ENCODE data around the gene TMPRSS4. TPM values are rescaled to one million over a fixed set of nuclear protein-coding genes. Genes with fewer than 3 reads are reported as not detected.

TMPRSS4 gene
- polyA plus RNA-seq, 3 donors = not detected

GRCh38 chr11:118136801-118137200, 59.9 kb downstream of the TMPRSS4 start:
- H3K4me3 ChIP-seq (replicated peaks in 1 of 3; ENCODE audit: low read depth in 2 of 3, low read length in 3 of 3) = no peak overlapping the region
- TF ChIP-seq CTCF (IDR thresholded peaks at IDR 0.05) = no peak
- no peak overlapping the region for H3K9ac ChIP-seq (ENCODE audit: insufficient read depth, low read length, poor library complexity, severe bottlenecking)
- H3K79me2 ChIP-seq (ENCODE audit: insufficient read depth, low read length) = no peaks in the 10 kb centered on the region
- Mint-ChIP-seq H3K4me1 (peaks cover 13% of the 10 kb centered on the region), H3K27me3 (ENCODE audit: low read depth in 3 of 3) (peaks cover 5 to 17% (median 13%) of the 10 kb centered on the region in 3 donors), H3K27ac (no peak overlapping the region), H3K36me3 (no peaks in the 10 kb centered on the region), H3K9me3 (peaks cover 0 to 2% (median 0%) of the 10 kb centered on the region in 7 donors), H3K4me3 (no peak overlapping the region)
- H3K27me3 ChIP-seq (ENCODE audit: control insufficient read depth in 2 of 2, insufficient read depth in 2 of 2, low read length in 2 of 2) = no peaks in the 10 kb centered on the region
- no peaks in the 10 kb centered on the region for H4K20me1 ChIP-seq (ENCODE audit: insufficient read depth, low read length)
- no peak overlapping the region for H3K4me2 ChIP-seq (replicated peaks; ENCODE audit: extremely low read depth, low read length, poor library complexity, severe bottlenecking)
- 92% methylated on average over 7 of the region's 10 CpGs for WGBS (ENCODE audit: insufficient coverage)
- no peaks in the 10 kb centered on the region for H3K9me3 ChIP-seq (replicated peaks in 1 of 2; ENCODE audit: control insufficient read depth in 1 of 2, insufficient read depth in 1 of 2, low read length in 2 of 2)
- DNase-seq = no peak
- intact Hi-C loops (cut with micrococcal nuclease) = no loop called here
- no peaks in the 10 kb centered on the region for H3K36me3 ChIP-seq (replicated peaks in 1 of 2; ENCODE audit: control insufficient read depth in 1 of 2, insufficient read depth in 2 of 2, low read length in 2 of 2)
- H3K27ac ChIP-seq (ENCODE audit: low read depth in 1 of 2, low read length in 2 of 2) = no peak overlapping the region
- H2AFZ ChIP-seq (ENCODE audit: insufficient read depth, low read depth, low read length, poor library complexity, severe bottlenecking) = no peak overlapping the region
- peaks cover 3 to 10% of the 10 kb centered on the region in 2 donors for H3K4me1 ChIP-seq (ENCODE audit: control insufficient read depth in 1 of 2, insufficient read depth in 2 of 2, low read length in 2 of 2)

GRCh38 chr11:118138839-118139420, 62.1 kb downstream of the TMPRSS4 start:
- H3K27me3 Mint-ChIP-seq (ENCODE audit: low read depth in 3 of 3) = peaks cover 6 to 14% (median 13%) of the 10 kb centered on the region in 3 donors

More at GRCh38 chr11:118138839-118139420, 62.1 kb downstream of the TMPRSS4 start:
- intact Hi-C loops (cut with micrococcal nuclease) = no loop called here
- Histone ChIP-seq H4K20me1 (ENCODE audit: insufficient read depth, low read length) (no peaks in the 10 kb centered on the region), H3K27ac (ENCODE audit: low read depth in 1 of 2, low read length in 2 of 2) (no peak overlapping the region), H3K36me3 (replicated peaks in 1 of 2; ENCODE audit: control insufficient read depth in 1 of 2, insufficient read depth in 2 of 2, low read length in 2 of 2) (no peaks in the 10 kb centered on the region), H3K9ac (ENCODE audit: insufficient read depth, low read length, poor library complexity, severe bottlenecking) (no peak overlapping the region), H3K4me1 (ENCODE audit: control insufficient read depth in 1 of 2, insufficient read depth in 2 of 2, low read length in 2 of 2) (peaks cover 23 to 31% of the 10 kb centered on the region in 2 donors), H3K4me2 (replicated peaks; ENCODE audit: extremely low read depth, low read length, poor library complexity, severe bottlenecking) (no peak overlapping the region), H3K4me3 (replicated peaks in 1 of 3; ENCODE audit: low read depth in 2 of 3, low read length in 3 of 3) (no peak overlapping the region), H3K27me3 (ENCODE audit: control insufficient read depth in 2 of 2, insufficient read depth in 2 of 2, low read length in 2 of 2) (no peaks in the 10 kb centered on the region), H2AFZ (ENCODE audit: insufficient read depth, low read depth, low read length, poor library complexity, severe bottlenecking) (no peak overlapping the region), H3K79me2 (ENCODE audit: insufficient read depth, low read length) (no peaks in the 10 kb centered on the region), H3K9me3 (replicated peaks in 1 of 2; ENCODE audit: control insufficient read depth in 1 of 2, insufficient read depth in 1 of 2, low read length in 2 of 2) (no peaks in the 10 kb centered on the region)
- Mint-ChIP-seq H3K4me1 (peaks cover 34% of the 10 kb centered on the region), H3K27ac (no peak overlapping the region), H3K36me3 (no peaks in the 10 kb centered on the region), H3K4me3 (no peak overlapping the region), H3K9me3 (peaks cover 0 to 2% (median 0%) of the 10 kb centered on the region in 7 donors)
- no peak for TF ChIP-seq CTCF (IDR thresholded peaks at IDR 0.05)
- WGBS (ENCODE audit: insufficient coverage) = 80% methylated on average over 9 of the region's 10 CpGs
- no peak for DNase-seq

Measured in CD14-positive monocyte (primary cell).